ENCODE data around the gene TADA3.
A peak's percentile ranks its signal among the peaks of the same experiment; 100 is the strongest.

TADA3 gene

DNA sequence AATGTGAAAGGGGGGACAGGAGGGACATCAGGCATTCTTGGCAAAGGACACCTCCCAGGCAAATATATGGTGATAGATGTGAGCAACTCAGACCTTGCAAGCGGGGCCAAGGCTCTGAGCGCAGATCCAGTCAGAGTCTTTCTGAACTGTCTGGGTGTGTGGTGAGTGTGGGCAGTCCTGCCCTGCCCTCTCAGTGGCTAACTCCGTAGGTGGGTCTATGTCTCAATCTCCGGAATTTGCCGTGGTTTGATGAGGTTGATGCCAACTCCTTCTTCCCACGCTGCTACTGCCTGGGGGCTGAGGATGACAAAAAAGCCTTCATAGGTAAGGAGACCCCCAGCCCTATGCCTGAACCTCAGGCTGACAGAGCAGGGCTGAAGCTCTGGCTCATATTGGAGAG is 25.2 kb upstream of the TADA3 start:
- Mint-ChIP-seq H3K9me3 (no peaks in the 10 kb centered on the region), H3K4me3 (no peak overlapping the region), H3K4me1 (no peaks in the 10 kb centered on the region), H3K27ac (no peak overlapping the region), H3K36me3 (peaks cover 21% of the 10 kb centered on the region)
- DNase-seq (ENCODE audit: low spot score in 2 of 2) (no peak), ATAC-seq (peak; percentile 44)

DNA sequence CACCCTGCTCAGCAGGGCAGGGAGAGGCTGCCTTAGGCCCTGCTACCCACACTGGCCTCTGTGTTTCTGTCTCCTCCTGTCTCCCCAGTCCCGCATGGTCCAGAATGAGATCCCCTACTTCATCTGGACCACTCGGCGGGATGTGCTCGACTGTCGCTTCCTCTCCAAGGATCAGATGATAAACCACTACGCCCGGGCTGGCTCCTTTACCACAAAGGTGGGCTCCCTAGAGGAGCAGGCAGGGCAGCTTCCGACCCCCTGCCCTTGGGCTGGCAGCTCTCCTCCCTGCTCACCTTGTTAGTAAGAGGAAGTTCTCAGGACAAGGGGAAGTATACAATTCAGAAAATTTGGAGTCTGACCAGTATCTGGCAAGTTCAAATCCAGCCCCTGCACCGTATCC is 23.7 kb upstream of the TADA3 start:
- Mint-ChIP-seq H3K4me1 (peaks cover 8% of the 10 kb centered on the region), H3K36me3 (peaks cover 22% of the 10 kb centered on the region), H3K4me3 (no peak overlapping the region), H3K27ac (no peak overlapping the region), H3K9me3 (no peaks in the 10 kb centered on the region)
- ATAC-seq (no peak), DNase-seq (ENCODE audit: low spot score in 2 of 2) (no peak)

GRCh38 chr3:9812870-9813483 is 20.7 kb upstream of the TADA3 start:
- Mint-ChIP-seq H3K36me3 (peaks cover 49% of the 10 kb centered on the region), H3K4me3 (no peak overlapping the region), H3K27ac (no peak overlapping the region), H3K4me1 (peaks cover 32% of the 10 kb centered on the region), H3K9me3 (no peaks in the 10 kb centered on the region)
- no peak for ATAC-seq
- DNase-seq (ENCODE audit: low spot score in 2 of 2): no peak

DNA sequence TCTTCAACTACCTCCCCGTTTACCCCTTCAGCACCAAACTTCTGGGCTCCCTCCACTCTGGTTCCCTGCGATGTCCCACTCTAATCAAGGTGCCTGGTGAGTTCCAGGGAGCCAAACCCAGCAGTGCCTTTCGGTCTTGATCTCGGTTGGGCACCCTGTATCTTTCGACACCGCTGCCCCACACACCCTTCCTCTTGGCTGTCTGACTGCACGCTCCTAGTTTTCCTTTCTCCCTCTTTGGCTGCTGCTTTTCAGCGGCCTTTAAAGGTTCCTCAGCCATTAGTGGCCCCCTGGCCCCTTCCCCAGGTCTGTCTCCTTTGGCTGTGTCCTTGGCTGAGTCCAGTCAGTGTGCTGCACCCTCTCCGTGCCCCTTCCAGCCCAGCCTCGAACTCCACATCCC is 18.6 kb upstream of the TADA3 start:
- DNase-seq (ENCODE audit: low spot score in 2 of 2) (no peak), ATAC-seq (no peak)
- Mint-ChIP-seq H3K4me3 (peak overlapping the region; percentile 89), H3K9me3 (no peaks in the 10 kb centered on the region), H3K27ac (peak overlapping the region; percentile 96), H3K4me1 (peaks cover 45% of the 10 kb centered on the region), H3K36me3 (peaks cover 61% of the 10 kb centered on the region)

DNA sequence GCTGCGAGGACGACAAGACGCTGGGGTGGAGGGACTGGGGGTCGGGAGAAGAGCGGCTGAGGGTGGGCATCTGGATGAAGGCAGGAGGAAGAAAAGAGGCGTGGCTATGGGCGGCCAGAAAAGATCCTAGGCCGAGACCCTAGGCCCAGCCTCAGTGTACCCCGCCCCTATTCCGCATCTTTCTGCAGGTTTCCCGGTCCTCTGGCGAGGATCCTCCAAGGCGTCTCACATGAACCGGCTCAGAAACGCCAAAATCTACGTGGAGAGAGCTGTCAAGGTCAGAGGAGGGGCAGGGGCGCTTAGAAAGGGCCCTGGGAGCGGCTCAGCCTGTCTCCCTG is 18.1 kb upstream of the TADA3 start:
- DNase-seq (ENCODE audit: low spot score in 2 of 2) (no peak), ATAC-seq (no peak)
- Mint-ChIP-seq H3K4me3 (peak overlapping the region; percentile 89), H3K4me1 (peaks cover 45% of the 10 kb centered on the region), H3K9me3 (no peaks in the 10 kb centered on the region), H3K27ac (peak overlapping the region; percentile 96), H3K36me3 (peaks cover 65% of the 10 kb centered on the region)

- ATAC-seq (peak; percentile 63), DNase-seq (ENCODE audit: low spot score in 2 of 2) (peak; percentile 20 to 73)
- H3K4me3 Mint-ChIP-seq: peak within 1 kb of the TSS; percentile 89
- peaks cover 71% of the 10 kb centered on the region for H3K36me3 Mint-ChIP-seq
- H3K4me1 Mint-ChIP-seq: peaks cover 45% of the 10 kb centered on the region
- H3K9me3 Mint-ChIP-seq: no peaks in the 10 kb centered on the region
- peak within 1 kb of the TSS; percentile 96 for H3K27ac Mint-ChIP-seq
Measured at GRCh38 chr3:9809615-9810432, 17.6 kb upstream of the TADA3 start, which contains the start of gene TTLL3. TTLL3 (plus strand) TSS chr3:9810262; CDS start chr3:9810662, 400 bp downstream.

- peak overlapping the region; percentile 96 for H3K27ac Mint-ChIP-seq
- peak in 1 of 2 donors; percentile 55 for DNase-seq (ENCODE audit: low spot score in 2 of 2)
- H3K4me3 Mint-ChIP-seq: peak overlapping the region; percentile 89
- ATAC-seq: no peak
- peaks cover 45% of the 10 kb centered on the region for H3K4me1 Mint-ChIP-seq
- peaks cover 77% of the 10 kb centered on the region for H3K36me3 Mint-ChIP-seq
- no peaks in the 10 kb centered on the region for H3K9me3 Mint-ChIP-seq
Measured at GRCh38 chr3:9809239-9809614, 17.0 kb upstream of the TADA3 start.

DNA sequence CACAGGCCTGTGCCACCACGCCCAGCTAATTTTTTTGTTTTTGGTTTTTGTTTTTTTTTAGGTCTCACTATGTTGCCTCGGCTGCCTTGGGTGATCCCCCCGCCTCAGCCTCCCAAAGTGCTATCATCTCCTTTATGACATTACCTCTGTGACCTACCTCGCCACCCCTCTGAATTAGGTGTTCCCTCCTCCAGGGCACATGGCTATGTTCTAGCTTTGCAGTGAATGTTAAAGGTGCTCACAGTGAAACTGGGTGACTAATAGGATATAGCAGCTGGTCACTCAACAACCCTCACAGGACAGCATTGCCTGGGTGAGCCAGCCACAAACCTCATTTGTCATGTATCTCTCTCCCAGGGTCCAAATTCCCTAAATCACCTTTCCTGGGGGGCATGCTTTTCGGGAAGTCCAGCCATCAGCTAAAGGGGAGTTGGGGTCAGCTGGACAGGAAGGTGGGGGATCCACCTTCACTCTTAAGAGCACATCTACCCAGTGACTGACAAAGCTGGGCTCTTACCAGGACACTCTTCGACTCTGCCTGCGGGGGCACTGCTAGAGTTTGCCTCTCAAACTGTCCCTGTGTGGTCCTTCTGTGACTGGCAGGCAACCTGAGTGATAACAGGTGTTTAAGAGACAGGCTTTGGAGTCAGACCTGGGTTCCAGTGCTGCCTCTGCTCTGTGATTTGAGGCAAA is 16.2 kb upstream of the TADA3 start:
- peak overlapping the region; percentile 96 for H3K27ac Mint-ChIP-seq
- peak overlapping the region; percentile 89 for H3K4me3 Mint-ChIP-seq
- H3K9me3 Mint-ChIP-seq: no peaks in the 10 kb centered on the region
- peaks cover 49% of the 10 kb centered on the region for H3K4me1 Mint-ChIP-seq
- ATAC-seq (peak; percentile 85), DNase-seq (ENCODE audit: low spot score in 2 of 2) (peak; percentile 17 to 72)
- H3K36me3 Mint-ChIP-seq: peaks cover 79% of the 10 kb centered on the region

DNA sequence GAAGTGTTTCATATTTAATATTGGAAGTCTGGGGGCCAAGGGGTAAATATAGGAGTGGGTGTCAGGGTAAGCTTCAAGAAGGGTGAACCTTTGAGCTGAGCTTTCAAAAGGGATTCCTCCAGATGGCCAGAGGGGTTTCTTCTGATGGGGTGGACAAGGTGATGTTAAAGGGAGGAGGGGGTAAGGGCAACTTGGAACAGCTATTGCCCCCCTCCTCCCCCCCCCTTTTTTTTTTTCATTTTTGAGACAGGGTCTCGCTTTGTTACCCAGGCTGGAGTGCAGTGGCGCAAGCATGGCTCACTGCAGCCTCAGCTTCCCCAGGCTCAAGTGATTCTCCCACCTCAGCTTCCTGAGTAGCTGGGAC is 15.7 kb upstream of the TADA3 start:
- no peak for ATAC-seq

GRCh38 chr3:9806688-9807589 is 14.7 kb upstream of the TADA3 start:
- peaks cover 58% of the 10 kb centered on the region for H3K4me1 Mint-ChIP-seq
- H3K9me3 Mint-ChIP-seq: no peaks in the 10 kb centered on the region
- ATAC-seq (no peak), DNase-seq (ENCODE audit: low spot score in 2 of 2) (no peak)
- peaks cover 87% of the 10 kb centered on the region for H3K36me3 Mint-ChIP-seq
- H3K27ac Mint-ChIP-seq: peak overlapping the region; percentile 96
- no peak overlapping the region for H3K4me3 Mint-ChIP-seq

More for the DNA sequence above, 15.7 kb upstream of the TADA3 start:
- DNase-seq (ENCODE audit: low spot score in 2 of 2): no peak
- H3K4me3 Mint-ChIP-seq: peak overlapping the region; percentile 89
- peak overlapping the region; percentile 96 for H3K27ac Mint-ChIP-seq
- H3K36me3 Mint-ChIP-seq: peaks cover 79% of the 10 kb centered on the region
- peaks cover 55% of the 10 kb centered on the region for H3K4me1 Mint-ChIP-seq
- H3K9me3 Mint-ChIP-seq: no peaks in the 10 kb centered on the region

GRCh38 chr3:9806137-9806536 is 13.9 kb upstream of the TADA3 start:
- ATAC-seq: no peak
- Mint-ChIP-seq H3K27ac (peak overlapping the region; percentile 43), H3K9me3 (no peaks in the 10 kb centered on the region), H3K36me3 (peaks cover 95% of the 10 kb centered on the region), H3K4me1 (peaks cover 52% of the 10 kb centered on the region), H3K4me3 (no peak overlapping the region)
- DNase-seq (ENCODE audit: low spot score in 2 of 2): no peak

GRCh38 chr3:9804996-9805395 is 12.7 kb upstream of the TADA3 start:
- H3K4me1 Mint-ChIP-seq: peaks cover 45% of the 10 kb centered on the region
- H3K4me3 Mint-ChIP-seq: no peak overlapping the region
- H3K9me3 Mint-ChIP-seq: no peaks in the 10 kb centered on the region
- DNase-seq (ENCODE audit: low spot score in 2 of 2): no peak
- no peak for ATAC-seq
- H3K36me3 Mint-ChIP-seq: peaks cover 97% of the 10 kb centered on the region
- peak overlapping the region; percentile 43 for H3K27ac Mint-ChIP-seq

GRCh38 chr3:9803494-9803893 is 11.2 kb upstream of the TADA3 start:
- no peak for ATAC-seq
- peak overlapping the region; percentile 58 for H3K27ac Mint-ChIP-seq
- peaks cover 99% of the 10 kb centered on the region for H3K36me3 Mint-ChIP-seq
- no peak overlapping the region for H3K4me3 Mint-ChIP-seq
- peaks cover 31% of the 10 kb centered on the region for H3K4me1 Mint-ChIP-seq
- no peak for DNase-seq (ENCODE audit: low spot score in 2 of 2)
- H3K9me3 Mint-ChIP-seq: no peaks in the 10 kb centered on the region

DNA sequence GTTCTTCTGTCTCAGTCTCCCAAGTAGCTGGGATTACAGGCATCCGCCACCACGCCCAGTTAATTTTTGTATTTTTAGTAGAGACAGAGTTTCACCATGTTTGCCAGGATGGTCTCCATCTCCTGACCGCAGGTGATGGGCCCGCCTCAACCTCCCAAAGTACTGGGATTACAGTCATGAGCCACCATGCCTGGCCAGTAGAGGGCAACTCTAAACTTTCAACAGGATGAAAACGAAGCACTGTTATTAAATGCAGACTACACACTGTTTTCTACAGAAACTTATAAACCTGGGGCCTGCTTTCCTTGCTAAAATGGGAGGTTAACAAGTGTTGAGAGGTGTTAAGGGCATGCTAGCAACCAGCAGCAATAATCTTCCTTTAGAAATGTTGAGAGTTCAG is 8.3 kb upstream of the TADA3 start:
- no peak overlapping the region for H3K27ac Mint-ChIP-seq
- DNase-seq (ENCODE audit: low spot score in 2 of 2) (no peak), ATAC-seq (no peak)
- no peaks in the 10 kb centered on the region for H3K9me3 Mint-ChIP-seq
- H3K36me3 Mint-ChIP-seq: peaks cover 100% of the 10 kb centered on the region
- H3K4me3 Mint-ChIP-seq: no peak overlapping the region
- peaks cover 25% of the 10 kb centered on the region for H3K4me1 Mint-ChIP-seq
